ENCODE results near the gene ZNF69.
"Not testable (repeated sequence)": the region's sequence is repeated elsewhere in the genome, so short reads cannot be mapped to it uniquely, and the experiment has no call there.

Gene ZNF69

DNA sequence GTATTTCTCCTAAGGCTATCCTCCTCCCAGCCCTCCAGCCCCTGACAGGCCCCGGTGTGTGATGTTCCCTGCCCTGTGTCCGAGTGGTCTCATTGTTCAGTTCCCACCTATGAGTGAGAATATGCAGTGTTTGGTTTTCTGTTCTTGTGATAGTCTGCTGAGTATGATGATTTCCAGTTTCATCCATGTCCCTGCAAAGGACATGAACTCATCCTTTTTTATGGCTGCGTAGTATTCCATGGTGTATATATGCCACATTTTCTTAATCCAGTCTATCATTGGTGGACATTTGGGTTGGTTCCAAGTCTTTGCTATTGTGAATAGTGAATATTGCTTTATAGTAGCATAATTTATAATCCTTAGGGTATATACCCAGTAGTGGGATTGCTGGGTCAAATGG lies 48.2 kb downstream of the ZNF69 start:
- H2BK12ac ChIP-seq (ENCODE audit: low read length); H3K27me3 ChIP-seq (ENCODE audit: insufficient read depth, low read length); H3K4me2 ChIP-seq (ENCODE audit: low read length); H3K18ac ChIP-seq (ENCODE audit: low read length); H4K91ac ChIP-seq (ENCODE audit: low read depth, low read length); H4K8ac ChIP-seq (ENCODE audit: low read depth, low read length); DNase-seq; H3K79me1 ChIP-seq (ENCODE audit: low read length); H3K4ac ChIP-seq (ENCODE audit: low read depth, low read length); H3K4me3 ChIP-seq (ENCODE audit: low read depth, low read length); H3K27ac ChIP-seq (ENCODE audit: low read depth, low read length); H3K9me3 ChIP-seq (ENCODE audit: insufficient read depth, low read depth, low read length); H2BK5ac ChIP-seq (ENCODE audit: low read depth, low read length, poor library complexity); H4K12ac ChIP-seq (ENCODE audit: low read depth, low read length); H3K23ac ChIP-seq (ENCODE audit: low read length); H3K14ac ChIP-seq (ENCODE audit: low read length); H2AFZ ChIP-seq (ENCODE audit: insufficient read depth, low read length, poor library complexity); H3K4me1 ChIP-seq (ENCODE audit: control insufficient read depth in 1 of 2, insufficient read depth in 2 of 2, low read length in 2 of 2); H2AK5ac ChIP-seq (ENCODE audit: low read length); H2BK120ac ChIP-seq (ENCODE audit: insufficient read depth, low read length, poor library complexity); H3K9ac ChIP-seq (ENCODE audit: low read length); H3K79me2 ChIP-seq (ENCODE audit: control insufficient read depth, insufficient read depth, low read length, poor library complexity): not testable (repeated sequence)
- peaks cover 2 to 17% of the 10 kb centered on the region in 2 experiments for H3K36me3 ChIP-seq (ENCODE audit: control insufficient read depth in 1 of 2, insufficient read depth in 2 of 2, low read length in 2 of 2)
- no CpG with 5 or more reads among the region's 3 CpGs for WGBS (ENCODE audit: extremely low coverage, insufficient coverage, insufficient read length)

DNA sequence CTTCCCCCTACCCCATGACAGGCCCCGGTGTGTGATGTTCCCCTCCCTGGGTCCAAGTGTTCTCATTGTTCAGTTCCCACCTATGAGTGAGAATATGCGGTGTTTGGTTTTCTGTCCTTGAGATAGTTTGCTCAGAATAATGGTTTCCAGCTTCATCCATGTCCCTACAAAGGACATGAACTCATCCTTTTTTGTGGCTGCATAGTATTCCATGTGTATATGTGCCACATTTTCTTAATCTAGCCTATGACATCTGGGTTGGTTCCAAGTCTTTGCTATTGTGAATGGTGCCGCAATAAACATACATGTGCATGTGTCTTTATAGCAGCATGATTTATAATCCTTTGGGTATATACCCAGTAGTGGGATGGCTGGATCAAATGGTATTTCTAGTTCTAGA lies 50.8 kb downstream of the ZNF69 start:
- DNase-seq; H3K9ac ChIP-seq (ENCODE audit: low read length); H4K91ac ChIP-seq (ENCODE audit: low read depth, low read length); H2AK5ac ChIP-seq (ENCODE audit: low read length); H3K4me3 ChIP-seq (ENCODE audit: low read depth, low read length); H3K4me1 ChIP-seq (ENCODE audit: control insufficient read depth in 1 of 2, insufficient read depth in 2 of 2, low read length in 2 of 2); H3K14ac ChIP-seq (ENCODE audit: low read length); H2BK5ac ChIP-seq (ENCODE audit: low read depth, low read length, poor library complexity); H4K8ac ChIP-seq (ENCODE audit: low read depth, low read length); H3K4me2 ChIP-seq (ENCODE audit: low read length); H2BK120ac ChIP-seq (ENCODE audit: insufficient read depth, low read length, poor library complexity); H3K27ac ChIP-seq (ENCODE audit: low read depth, low read length); H2BK12ac ChIP-seq (ENCODE audit: low read length); H3K79me1 ChIP-seq (ENCODE audit: low read length); H3K18ac ChIP-seq (ENCODE audit: low read length); H4K12ac ChIP-seq (ENCODE audit: low read depth, low read length); H3K4ac ChIP-seq (ENCODE audit: low read depth, low read length); H3K23ac ChIP-seq (ENCODE audit: low read length); H3K27me3 ChIP-seq (ENCODE audit: insufficient read depth, low read length); H2AFZ ChIP-seq (ENCODE audit: insufficient read depth, low read length, poor library complexity); H3K79me2 ChIP-seq (ENCODE audit: control insufficient read depth, insufficient read depth, low read length, poor library complexity): not testable (repeated sequence)
- peaks cover 11% of the 10 kb centered on the region for H3K9me3 ChIP-seq (ENCODE audit: insufficient read depth, low read depth, low read length)
- no CpG with 5 or more reads among the region's 3 CpGs for WGBS (ENCODE audit: extremely low coverage, insufficient coverage, insufficient read length)
- peaks cover 4 to 16% of the 10 kb centered on the region in 2 experiments for H3K36me3 ChIP-seq (ENCODE audit: control insufficient read depth in 1 of 2, insufficient read depth in 2 of 2, low read length in 2 of 2)

DNA sequence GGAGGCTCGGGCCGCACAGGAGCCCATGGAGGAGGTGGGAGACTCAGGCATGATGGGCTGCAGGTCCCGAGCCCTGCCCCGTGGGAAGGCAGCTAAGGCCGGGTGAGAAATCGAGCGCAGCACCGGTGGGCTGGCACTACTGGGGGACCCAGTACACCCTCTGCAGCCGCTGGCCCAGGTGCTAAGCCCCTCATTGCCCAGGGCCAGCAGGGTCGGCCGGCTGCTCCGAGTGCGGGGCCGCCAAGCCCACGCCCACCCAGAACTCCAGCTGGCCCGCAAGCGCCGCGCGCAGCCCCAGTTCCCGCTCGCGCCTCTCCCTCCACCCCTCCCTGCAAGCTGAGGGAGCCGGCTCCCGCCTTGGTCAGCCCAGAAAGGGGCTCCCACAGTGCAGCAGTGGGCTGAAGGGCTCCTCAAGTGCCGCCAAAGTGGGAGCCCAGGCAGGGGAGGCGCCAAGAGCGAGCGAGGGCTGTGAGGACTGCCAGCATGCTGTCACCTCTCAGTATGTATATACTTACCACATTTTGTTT lies 53.8 kb downstream of the ZNF69 start:
- not testable (repeated sequence) for H3K23ac ChIP-seq (ENCODE audit: low read length); H3K79me1 ChIP-seq (ENCODE audit: low read length); DNase-seq; H2BK120ac ChIP-seq (ENCODE audit: insufficient read depth, low read length, poor library complexity); H4K8ac ChIP-seq (ENCODE audit: low read depth, low read length); H3K4ac ChIP-seq (ENCODE audit: low read depth, low read length); H4K12ac ChIP-seq (ENCODE audit: low read depth, low read length); H3K27ac ChIP-seq (ENCODE audit: low read depth, low read length); H3K14ac ChIP-seq (ENCODE audit: low read length); H3K18ac ChIP-seq (ENCODE audit: low read length); H3K9ac ChIP-seq (ENCODE audit: low read length); H2AFZ ChIP-seq (ENCODE audit: insufficient read depth, low read length, poor library complexity); H3K27me3 ChIP-seq (ENCODE audit: insufficient read depth, low read length); H2AK5ac ChIP-seq (ENCODE audit: low read length); H3K4me2 ChIP-seq (ENCODE audit: low read length); H3K4me1 ChIP-seq (ENCODE audit: control insufficient read depth in 1 of 2, insufficient read depth in 2 of 2, low read length in 2 of 2); H4K91ac ChIP-seq (ENCODE audit: low read depth, low read length); H2BK12ac ChIP-seq (ENCODE audit: low read length); H3K79me2 ChIP-seq (ENCODE audit: control insufficient read depth, insufficient read depth, low read length, poor library complexity); H2BK5ac ChIP-seq (ENCODE audit: low read depth, low read length, poor library complexity); H3K4me3 ChIP-seq (ENCODE audit: low read depth, low read length)
- peaks cover 33% of the 10 kb centered on the region for H3K9me3 ChIP-seq (ENCODE audit: insufficient read depth, low read depth, low read length)
- WGBS (ENCODE audit: extremely low coverage, insufficient coverage, insufficient read length), result no CpG with 5 or more reads among the region's 29 CpGs
- peaks cover 19 to 21% of the 10 kb centered on the region in 2 experiments for H3K36me3 ChIP-seq (ENCODE audit: control insufficient read depth in 1 of 2, insufficient read depth in 2 of 2, low read length in 2 of 2)

DNA sequence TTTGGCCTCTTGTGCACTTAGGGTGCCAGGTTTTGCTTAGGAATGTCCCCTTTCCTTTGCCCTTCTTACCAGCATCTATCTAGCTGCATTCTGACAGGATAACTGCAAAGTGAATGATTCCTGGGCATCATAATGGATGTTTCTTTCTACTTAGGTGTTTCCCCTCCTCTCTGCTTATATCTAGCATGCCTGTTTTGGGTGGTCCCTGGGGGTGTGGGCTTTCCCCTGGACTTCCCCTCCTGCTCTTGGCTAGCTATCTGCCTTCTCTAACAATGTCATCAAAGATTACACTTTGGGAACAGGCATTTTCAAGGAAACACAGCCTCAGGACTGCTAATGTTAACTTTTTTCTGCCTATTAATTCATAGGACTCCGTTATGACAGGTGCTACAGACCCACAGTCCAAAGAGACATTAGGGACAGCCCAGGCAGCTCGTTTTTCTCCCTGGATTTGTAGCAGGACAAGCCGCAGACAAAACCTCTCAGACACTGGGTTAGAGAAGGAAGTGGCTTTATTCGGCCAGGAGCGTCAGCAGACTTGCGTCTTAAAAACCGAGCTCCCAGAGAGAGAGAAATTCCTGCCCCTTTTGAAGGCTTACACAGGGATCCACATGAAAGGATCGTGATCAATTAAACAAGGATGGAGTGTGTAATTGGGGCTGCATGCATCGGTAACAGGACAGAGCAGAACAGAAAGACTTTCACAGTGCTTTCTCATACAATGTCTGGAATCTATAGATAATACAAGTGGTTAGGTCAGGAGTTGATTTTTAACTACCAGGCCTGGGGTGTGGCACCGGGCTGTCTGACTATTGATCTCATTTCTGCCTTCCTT lies 54.6 kb downstream of the ZNF69 start:
- no peak overlapping the region for H4K91ac ChIP-seq (ENCODE audit: low read depth, low read length)
- no peak overlapping the region for H3K4me3 ChIP-seq (ENCODE audit: low read depth, low read length)
- no peak overlapping the region for H4K12ac ChIP-seq (ENCODE audit: low read depth, low read length)
- no peak overlapping the region for H2BK12ac ChIP-seq (ENCODE audit: low read length)
- no peaks in the 10 kb centered on the region for H3K4me1 ChIP-seq (ENCODE audit: control insufficient read depth in 1 of 2, insufficient read depth in 2 of 2, low read length in 2 of 2)
- no peak overlapping the region for H3K18ac ChIP-seq (ENCODE audit: low read length)
- H4K8ac ChIP-seq (ENCODE audit: low read depth, low read length), result no peak overlapping the region
- H2BK120ac ChIP-seq (ENCODE audit: insufficient read depth, low read length, poor library complexity), result no peak overlapping the region
- no peak overlapping the region for H2BK5ac ChIP-seq (ENCODE audit: low read depth, low read length, poor library complexity)
- H3K27me3 ChIP-seq (ENCODE audit: insufficient read depth, low read length), result no peaks in the 10 kb centered on the region
- no peak overlapping the region for H3K4me2 ChIP-seq (ENCODE audit: low read length)
- H3K14ac ChIP-seq (ENCODE audit: low read length), result no peak overlapping the region
- H3K9me3 ChIP-seq (ENCODE audit: insufficient read depth, low read depth, low read length), result peaks cover 34% of the 10 kb centered on the region
- WGBS (ENCODE audit: extremely low coverage, insufficient coverage, insufficient read length), result no CpG with 5 or more reads among the region's 10 CpGs
- H3K4ac ChIP-seq (ENCODE audit: low read depth, low read length), result no peak overlapping the region
- peaks cover 21 to 23% of the 10 kb centered on the region in 2 experiments for H3K36me3 ChIP-seq (ENCODE audit: control insufficient read depth in 1 of 2, insufficient read depth in 2 of 2, low read length in 2 of 2)
- no peaks in the 10 kb centered on the region for H3K79me2 ChIP-seq (ENCODE audit: control insufficient read depth, insufficient read depth, low read length, poor library complexity)
- no peak overlapping the region for H3K27ac ChIP-seq (ENCODE audit: low read depth, low read length)
- no peak overlapping the region for H3K9ac ChIP-seq (ENCODE audit: low read length)
- H2AK5ac ChIP-seq (ENCODE audit: low read length), result no peak overlapping the region
- H2AFZ ChIP-seq (ENCODE audit: insufficient read depth, low read length, poor library complexity), result no peak overlapping the region
- DNase-seq, result no peak
- H3K79me1 ChIP-seq (ENCODE audit: low read length), result no peaks in the 10 kb centered on the region
- no peak overlapping the region for H3K23ac ChIP-seq (ENCODE audit: low read length)

Data from trophoblast cell (in vitro differentiated cells and primary cell).